Hepatocyte (in vitro differentiated cells): ENCODE data around the gene TOR1B. TPM values are rescaled to one million over a fixed set of nuclear protein-coding genes. Genes with fewer than 3 reads are reported as not detected.

Experiments used
- DNase-seq: peaks from one replicate; pipeline ENCODE4 v3.0.0-alpha.2; 2016; ENCODE audit warnings: low spot score
- H2AFZ ChIP-seq: fragments of 200-600 bp; sonication (generic); 2 replicates; pipeline ENCODE4 v1.6.0; 2016; ENCODE audit warnings: antibody characterized with exemption, mild to moderate bottlenecking
- H3K27ac ChIP-seq: fragments of 200-600 bp; sonication (generic); 2 replicates; pipeline ENCODE4 v1.5.1; 2016; ENCODE audit warnings: mild to moderate bottlenecking
- H3K27me3 ChIP-seq: fragments of 200-600 bp; sonication (generic); 2 replicates; pipeline ENCODE4 v1.6.1; 2016
- H3K36me3 ChIP-seq: fragments of 200-600 bp; sonication (generic); replicated peaks from 2 replicates; pipeline ENCODE4 v1.5.1; 2016; ENCODE audit warnings: low read depth; ENCODE audit not compliant: insufficient read depth
- H3K4me1 ChIP-seq: fragments of 200-600 bp; sonication (generic); 2 replicates; pipeline ENCODE4 v1.5.1; 2016; ENCODE audit warnings: mild to moderate bottlenecking, moderate library complexity; ENCODE audit not compliant: insufficient read depth
- H3K4me2 ChIP-seq: fragments of 200-600 bp; sonication (generic); 2 replicates; pipeline ENCODE4 v1.6.0; 2016
- H3K4me3 ChIP-seq: fragments of 200-600 bp; sonication (generic); 2 replicates; pipeline ENCODE4 v1.5.1; 2016; ENCODE audit warnings: mild to moderate bottlenecking
- H3K79me2 ChIP-seq: fragments of 200-600 bp; sonication (generic); 2 replicates; pipeline ENCODE4 v1.6.0; 2017; ENCODE audit warnings: mild to moderate bottlenecking
- H3K9me2 ChIP-seq: fragments of 200-600 bp; sonication (generic); replicated peaks from 2 replicates; pipeline ENCODE4 v1.6.0; 2017; ENCODE audit warnings: mild to moderate bottlenecking; ENCODE audit not compliant: insufficient read depth
- H3K9me3 ChIP-seq: fragments of 200-600 bp; sonication (generic); 2 replicates; pipeline ENCODE4 v1.5.1; 2016; ENCODE audit warnings: low read depth, mild to moderate bottlenecking
- H4K20me1 ChIP-seq: fragments of 200-600 bp; sonication (generic); 2 replicates; pipeline ENCODE4 v1.6.0; 2016; ENCODE audit warnings: mild to moderate bottlenecking; ENCODE audit not compliant: insufficient read depth, poor library complexity, severe bottlenecking
- EZH2 ChIP-seq: fragments of 200-600 bp; sonication (generic); IDR thresholded peaks from 2 replicates; pipeline ENCODE4 v1.6.1; 2016; ENCODE audit warnings: antibody characterized with exemption, mild to moderate bottlenecking, borderline replicate concordance
- EZH2phosphoT487 ChIP-seq: fragments of 200-600 bp; sonication (generic); IDR thresholded peaks from one replicate; pipeline ENCODE4 v1.6.1; 2018; ENCODE audit warnings: antibody characterized with exemption, mild to moderate bottlenecking, low read depth, moderate library complexity; ENCODE audit not compliant: unreplicated experiment, severe bottlenecking
- WGBS: methylation state at CpG from one replicate; pipeline ENCODE4 v1.1.6; 2016; ENCODE audit warnings: low lambda C conversion rate; ENCODE audit errors: missing lambda C conversion rate; 5-methylcytosine and 5-hydroxymethylcytosine counted together
- polyA plus RNA-seq: library from polyadenylated mRNA; unstranded; fragments of >200 nt; fragmentation: Nextera tagmentation; extraction: Ambion mirVana; gene quantifications from 2 replicates; pipeline ENCODE4 v1.2.1, GENCODE V29; 2016
- total RNA-seq: library from RNA; depleted of rRNA; stranded (reverse); fragments of >200 nt; gene quantifications from 2 replicates; pipeline ENCODE4 v1.2.3, GENCODE V29; 2014
- TF ChIP-seq, protein P1 (sequence below): fragments of 200-600 bp; sonication (generic); IDR thresholded peaks from 2 replicates; pipeline ENCODE4 v1.5.1; 2016; ENCODE audit warnings: antibody characterized with exemption, mild to moderate bottlenecking; ENCODE audit not compliant: poor library complexity

The TOR1B gene
- total and polyA plus RNA-seq, 2 experiments from 2014 or later, result 11.5 to 28.1 TPM

DNA sequence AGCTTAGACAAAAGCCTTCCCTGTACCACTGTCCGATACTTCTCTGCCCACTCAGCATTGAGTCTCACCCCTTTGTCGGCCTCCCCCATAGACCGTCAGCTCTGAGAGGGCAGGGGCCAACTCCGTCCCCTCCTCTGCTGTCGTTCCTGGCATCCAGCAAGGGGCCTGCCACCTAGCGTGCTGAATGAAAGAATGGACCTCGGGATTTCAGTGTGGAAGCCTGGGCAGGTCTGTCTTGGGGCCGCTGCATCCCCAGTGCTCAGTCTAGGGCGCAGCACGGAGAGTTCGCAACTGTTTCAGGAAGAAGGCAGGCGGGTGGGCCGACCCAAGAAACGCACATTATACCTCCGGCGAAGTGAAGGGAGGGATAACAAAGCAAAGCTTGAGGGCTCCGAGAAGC, 1.5 kb upstream of the TOR1B start:
- Histone ChIP-seq H3K27me3 (no peaks in the 10 kb centered on the region), H3K9me3 (no peaks in the 10 kb centered on the region), H4K20me1 (no peaks in the 10 kb centered on the region), H3K27ac (no peak overlapping the region), H3K9me2 (no peaks in the 10 kb centered on the region), H3K4me3 (no peak overlapping the region), H2AFZ (no peak overlapping the region), H3K36me3 (no peaks in the 10 kb centered on the region), H3K79me2 (peaks cover 21% of the 10 kb centered on the region), H3K4me2 (no peak overlapping the region), H3K4me1 (peaks cover 6% of the 10 kb centered on the region)
- DNase-seq, result peak; percentile 2
- TF ChIP-seq EZH2phosphoT487, result no peak
- TF ChIP-seq, protein P1, sequence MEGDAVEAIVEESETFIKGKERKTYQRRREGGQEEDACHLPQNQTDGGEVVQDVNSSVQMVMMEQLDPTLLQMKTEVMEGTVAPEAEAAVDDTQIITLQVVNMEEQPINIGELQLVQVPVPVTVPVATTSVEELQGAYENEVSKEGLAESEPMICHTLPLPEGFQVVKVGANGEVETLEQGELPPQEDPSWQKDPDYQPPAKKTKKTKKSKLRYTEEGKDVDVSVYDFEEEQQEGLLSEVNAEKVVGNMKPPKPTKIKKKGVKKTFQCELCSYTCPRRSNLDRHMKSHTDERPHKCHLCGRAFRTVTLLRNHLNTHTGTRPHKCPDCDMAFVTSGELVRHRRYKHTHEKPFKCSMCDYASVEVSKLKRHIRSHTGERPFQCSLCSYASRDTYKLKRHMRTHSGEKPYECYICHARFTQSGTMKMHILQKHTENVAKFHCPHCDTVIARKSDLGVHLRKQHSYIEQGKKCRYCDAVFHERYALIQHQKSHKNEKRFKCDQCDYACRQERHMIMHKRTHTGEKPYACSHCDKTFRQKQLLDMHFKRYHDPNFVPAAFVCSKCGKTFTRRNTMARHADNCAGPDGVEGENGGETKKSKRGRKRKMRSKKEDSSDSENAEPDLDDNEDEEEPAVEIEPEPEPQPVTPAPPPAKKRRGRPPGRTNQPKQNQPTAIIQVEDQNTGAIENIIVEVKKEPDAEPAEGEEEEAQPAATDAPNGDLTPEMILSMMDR, result no peak
- 88% methylated on average over 17 of the region's 17 CpGs for WGBS

DNA sequence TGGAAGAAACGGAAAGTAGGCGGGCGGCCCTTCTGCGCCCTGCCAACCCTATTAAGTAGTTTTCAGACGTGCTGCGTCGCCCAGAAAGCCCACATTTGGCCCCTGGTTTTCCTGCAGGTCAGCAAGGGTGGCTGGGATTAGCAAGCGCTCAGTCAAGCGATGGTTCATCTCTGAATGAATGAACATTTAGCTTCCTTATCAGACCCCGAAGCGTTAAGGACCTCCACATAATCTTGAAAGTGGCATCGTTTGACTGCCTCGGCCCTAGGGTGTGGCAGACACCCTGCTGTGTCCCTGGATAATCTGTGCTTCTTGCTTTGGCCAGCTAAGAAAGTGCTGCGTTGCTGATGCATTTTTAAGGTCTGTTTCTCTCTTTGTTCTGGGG, 684 bp downstream of the TOR1B start:
- Histone ChIP-seq H3K9me3 (no peaks in the 10 kb centered on the region), H3K9me2 (no peaks in the 10 kb centered on the region), H3K27ac (peak overlapping the region; percentile 34), H3K27me3 (no peaks in the 10 kb centered on the region), H4K20me1 (no peaks in the 10 kb centered on the region), H3K79me2 (peaks cover 24% of the 10 kb centered on the region), H3K4me2 (peak overlapping the region; percentile 91), H3K4me1 (peaks cover 6% of the 10 kb centered on the region), H2AFZ (peak overlapping the region; percentile 34), H3K4me3 (peak overlapping the region; percentile 89), H3K36me3 (no peaks in the 10 kb centered on the region)
- TF ChIP-seq EZH2phosphoT487, result no peak
- no peak for TF ChIP-seq EZH2
- TF ChIP-seq, protein P1, result no peak
- DNase-seq, result no peak
- 2% methylated on average over 14 of the region's 14 CpGs for WGBS

DNA sequence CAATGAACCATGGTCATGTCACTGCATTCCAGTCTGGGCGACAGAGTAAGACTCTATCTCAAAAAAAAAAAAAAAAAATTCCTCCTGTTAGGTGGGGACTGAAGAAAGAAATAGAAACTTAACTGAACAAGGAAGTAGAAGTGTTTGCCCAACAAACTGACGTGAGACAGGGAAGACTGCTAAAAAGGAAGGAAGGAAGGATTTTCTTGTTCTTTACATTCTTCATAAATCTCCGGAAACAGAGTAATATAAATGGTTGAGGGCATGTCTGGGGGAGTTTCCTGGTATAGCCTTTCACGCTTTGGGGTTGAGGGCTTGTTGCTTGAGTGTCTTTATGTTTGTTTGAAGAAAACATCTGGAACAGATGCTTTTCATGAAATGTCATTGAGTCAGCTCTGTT, 3.1 kb downstream of the TOR1B start:
- no peak overlapping the region for H3K4me3 ChIP-seq
- no peaks in the 10 kb centered on the region for H3K9me3 ChIP-seq
- H3K4me1 ChIP-seq, result peaks cover 13% of the 10 kb centered on the region
- H3K36me3 ChIP-seq, result no peaks in the 10 kb centered on the region
- H3K27ac ChIP-seq, result no peak overlapping the region
- DNase-seq, result no peak
- H3K4me2 ChIP-seq, result no peak overlapping the region
- no peaks in the 10 kb centered on the region for H4K20me1 ChIP-seq
- H3K79me2 ChIP-seq, result peaks cover 24% of the 10 kb centered on the region
- no peaks in the 10 kb centered on the region for H3K9me2 ChIP-seq
- no peaks in the 10 kb centered on the region for H3K27me3 ChIP-seq
- H2AFZ ChIP-seq, result no peak overlapping the region
- TF ChIP-seq, protein P1, result no peak
- TF ChIP-seq EZH2 (no peak), EZH2phosphoT487 (no peak)
- WGBS, result 64% methylated on average over 4 of the region's 4 CpGs

DNA sequence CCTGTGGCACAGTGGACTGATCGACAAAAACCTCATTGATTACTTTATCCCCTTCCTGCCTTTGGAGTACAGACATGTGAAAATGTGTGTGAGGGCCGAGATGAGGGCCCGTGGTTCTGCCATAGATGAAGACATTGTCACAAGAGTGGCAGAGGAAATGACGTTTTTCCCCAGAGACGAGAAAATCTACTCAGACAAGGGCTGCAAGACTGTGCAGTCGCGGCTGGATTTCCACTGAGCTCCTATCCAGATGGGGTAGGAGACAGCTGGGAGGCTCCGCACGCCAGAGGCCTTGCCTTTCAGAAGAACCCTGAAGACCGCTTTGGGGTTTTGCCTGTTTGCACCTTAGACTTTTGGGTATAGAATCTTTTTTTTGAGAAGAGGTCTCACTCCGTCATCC, 6.4 kb downstream of the TOR1B start:
- no peaks in the 10 kb centered on the region for H3K9me2 ChIP-seq

More for the DNA sequence above, 6.4 kb downstream of the TOR1B start:
- H3K79me2 ChIP-seq, result peaks cover 15% of the 10 kb centered on the region
- 91% methylated on average over 11 of the region's 11 CpGs for WGBS
- no peaks in the 10 kb centered on the region for H3K36me3 ChIP-seq
- no peak overlapping the region for H2AFZ ChIP-seq
- H3K4me3 ChIP-seq, result no peak overlapping the region
- H3K4me2 ChIP-seq, result no peak overlapping the region
- TF ChIP-seq EZH2phosphoT487 (no peak), EZH2 (no peak)
- TF ChIP-seq, protein P1, result no peak
- DNase-seq, result no peak
- no peak overlapping the region for H3K27ac ChIP-seq
- peaks cover 7% of the 10 kb centered on the region for H3K4me1 ChIP-seq
- no peaks in the 10 kb centered on the region for H3K9me3 ChIP-seq
- H4K20me1 ChIP-seq, result no peaks in the 10 kb centered on the region
- no peaks in the 10 kb centered on the region for H3K27me3 ChIP-seq
